HG03280 (cell line): ENCODE data around the gene CRIP3.
"Not testable (repeated sequence)": the region's sequence is repeated elsewhere in the genome, so short reads cannot be mapped to it uniquely, and the experiment has no call there.

Experiments used
- ATAC-seq: cut with Tn5 transposase; IDR thresholded peaks from one replicate; pipeline ENCODE4 v1.9.1; 2021; ENCODE audit warnings: mild to moderate bottlenecking, moderate library complexity; ENCODE audit not compliant: unreplicated experiment

CRIP3 gene, protein sequence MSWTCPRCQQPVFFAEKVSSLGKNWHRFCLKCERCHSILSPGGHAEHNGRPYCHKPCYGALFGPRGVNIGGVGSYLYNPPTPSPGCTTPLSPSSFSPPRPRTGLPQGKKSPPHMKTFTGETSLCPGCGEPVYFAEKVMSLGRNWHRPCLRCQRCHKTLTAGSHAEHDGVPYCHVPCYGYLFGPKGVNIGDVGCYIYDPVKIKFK

DNA sequence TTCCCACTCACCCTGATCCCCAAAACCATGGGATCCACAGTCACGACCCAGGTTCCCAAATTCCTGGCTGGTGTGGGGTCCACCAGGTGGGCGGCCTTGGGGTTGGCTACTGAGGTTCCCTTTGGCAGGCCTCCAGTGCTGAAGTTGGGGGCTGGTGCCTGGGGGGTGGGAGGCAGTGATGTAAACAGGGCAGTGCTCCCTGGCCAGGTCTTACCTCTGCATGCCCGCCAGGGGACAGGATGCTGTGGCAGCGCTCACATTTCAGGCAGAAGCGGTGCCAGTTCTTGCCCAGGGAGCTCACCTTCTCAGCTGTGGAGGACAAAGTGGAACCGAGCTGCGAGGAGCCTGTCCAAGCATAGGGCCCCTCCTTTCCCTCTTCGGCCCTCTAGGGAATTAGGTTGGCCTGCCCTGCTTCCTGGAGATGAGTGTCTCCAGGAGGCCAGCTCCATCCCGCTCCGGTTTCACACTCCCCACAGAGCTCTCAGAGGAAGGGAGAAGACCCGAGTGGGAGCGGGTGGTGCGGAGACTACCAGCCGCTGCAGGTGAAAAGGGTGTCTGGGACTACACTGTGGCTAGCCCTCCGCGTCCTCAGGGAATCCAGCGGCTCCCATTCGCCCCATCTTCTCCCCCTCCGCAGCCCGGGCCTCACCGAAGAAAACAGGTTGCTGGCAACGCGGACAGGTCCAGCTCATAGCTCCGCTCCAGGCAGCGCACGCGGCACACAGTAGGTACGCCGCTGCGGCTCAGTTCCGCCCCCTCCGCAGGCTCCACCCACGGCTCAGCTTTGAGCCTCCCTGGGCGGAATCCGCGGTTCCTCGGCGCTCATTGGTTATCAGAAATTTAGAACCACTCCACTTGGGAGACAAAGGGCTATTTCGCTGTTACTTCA, at the start of gene CRIP3:
Gene CRIP3 (minus strand): TSS at position 726 of the 889 bp plus-strand sequence. CDS start 34 bp downstream, at position 692.
- ATAC-seq: no peak

DNA sequence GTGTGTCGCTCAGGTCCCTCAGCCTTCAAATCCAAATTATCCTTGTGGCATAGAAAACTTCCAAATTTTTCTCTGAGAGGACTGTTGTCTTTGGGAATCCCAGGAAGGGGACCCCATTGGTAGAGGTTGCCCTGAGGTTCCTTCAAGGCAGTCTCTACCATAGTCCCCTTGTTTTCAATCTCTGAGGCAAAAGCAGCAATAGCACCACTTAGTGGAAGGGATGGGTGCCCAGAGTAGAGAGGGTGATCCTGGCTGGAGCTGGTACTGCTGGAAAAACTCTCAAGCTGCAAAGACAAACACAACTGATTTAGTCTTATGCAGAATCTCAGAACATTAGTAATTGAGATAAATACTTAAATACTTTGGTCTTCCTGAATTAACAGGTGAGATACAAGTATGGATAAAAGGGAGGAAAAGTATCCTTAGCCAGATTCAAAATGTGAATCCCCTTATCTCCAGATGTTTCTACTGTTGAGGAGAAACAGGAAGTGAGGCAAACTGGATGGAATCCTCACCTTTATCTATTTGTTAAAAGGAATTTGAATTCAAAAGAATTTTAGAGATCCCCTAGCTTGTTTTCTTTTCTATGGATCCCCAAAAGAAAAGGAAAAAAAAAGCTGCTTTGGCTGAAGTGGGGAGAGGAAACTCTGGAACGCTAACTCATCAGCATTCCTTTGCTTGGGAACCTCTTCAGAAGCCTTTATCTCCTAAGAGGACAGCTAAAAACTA, 47.4 kb upstream of the CRIP3 start:
- no peak for ATAC-seq

DNA sequence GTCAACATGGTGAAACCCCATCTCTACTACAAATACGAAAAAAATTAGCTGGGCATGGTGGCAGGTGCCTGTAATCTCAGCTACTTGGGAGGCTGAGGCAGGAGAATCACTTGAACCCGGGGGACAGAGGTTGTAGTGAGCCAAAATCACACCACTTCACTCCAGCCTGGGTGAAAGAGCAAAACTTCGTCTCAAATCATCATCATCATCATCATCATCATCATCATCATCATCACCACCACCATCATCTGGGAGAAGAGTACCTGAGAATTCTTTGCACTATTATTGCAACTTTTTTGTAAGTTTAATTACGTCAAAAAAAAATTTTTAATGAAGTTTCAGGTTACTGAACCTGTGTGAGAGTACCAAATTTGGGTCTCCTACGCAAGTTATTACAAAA, 43.3 kb upstream of the CRIP3 start:
- ATAC-seq: not testable (repeated sequence)

DNA sequence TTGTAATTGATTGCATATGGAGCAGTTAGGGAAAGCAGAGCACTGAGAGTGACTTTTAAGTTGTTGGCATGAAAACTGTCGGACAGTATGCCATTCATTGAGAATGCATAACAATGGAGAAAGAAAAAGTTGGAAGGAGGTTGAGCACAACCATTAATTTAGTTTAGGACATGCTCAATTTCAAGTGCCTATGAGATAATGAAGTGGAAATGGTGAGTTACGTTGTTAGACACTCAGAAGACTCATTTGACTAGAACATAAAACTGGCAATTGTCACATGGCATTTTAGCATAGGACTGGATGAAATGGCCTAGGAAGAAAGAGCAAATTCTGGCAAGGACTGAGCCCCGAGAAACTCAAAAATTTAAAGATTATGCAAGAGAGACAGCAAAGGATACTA, 38.8 kb upstream of the CRIP3 start:
- no peak for ATAC-seq

DNA sequence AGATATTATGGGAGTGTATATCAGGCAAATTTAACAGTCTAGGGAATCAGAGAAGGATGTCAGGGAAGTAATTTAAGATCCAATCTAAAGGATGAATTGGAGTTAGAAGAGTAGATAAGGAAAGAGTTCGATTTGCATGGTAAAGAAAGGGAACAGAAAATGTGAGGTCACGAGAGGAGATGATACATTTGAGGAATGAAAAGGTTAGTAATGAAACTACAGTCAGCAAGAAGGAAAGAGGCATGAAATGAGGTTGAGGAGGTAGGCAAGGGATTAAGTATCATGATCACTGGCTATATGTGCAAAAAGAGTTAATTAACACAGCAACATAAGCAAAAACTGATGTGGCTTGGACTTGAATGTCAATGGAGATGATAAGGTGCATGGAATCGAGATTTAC, 38.4 kb upstream of the CRIP3 start:
- ATAC-seq: no peak

DNA sequence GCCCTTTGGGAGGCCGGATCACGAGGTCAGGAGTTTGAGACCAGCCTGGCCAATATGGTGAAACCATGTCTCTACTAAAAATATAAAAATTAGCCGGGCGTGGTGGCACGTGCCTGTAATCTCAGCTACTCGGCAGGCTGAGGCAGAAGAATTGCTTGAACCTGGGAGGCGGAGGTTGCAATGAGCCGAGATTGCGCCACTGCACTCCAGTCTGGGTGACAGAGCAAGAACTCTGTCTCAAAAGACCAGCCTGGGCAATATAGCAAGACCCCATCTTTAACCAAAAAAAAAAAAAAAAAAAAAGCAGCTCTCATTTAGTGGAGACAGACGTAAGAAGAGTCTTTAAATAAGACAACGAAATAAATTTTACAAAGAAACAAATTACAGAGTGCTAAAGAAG, 37.6 kb upstream of the CRIP3 start:
- not testable (repeated sequence) for ATAC-seq

DNA sequence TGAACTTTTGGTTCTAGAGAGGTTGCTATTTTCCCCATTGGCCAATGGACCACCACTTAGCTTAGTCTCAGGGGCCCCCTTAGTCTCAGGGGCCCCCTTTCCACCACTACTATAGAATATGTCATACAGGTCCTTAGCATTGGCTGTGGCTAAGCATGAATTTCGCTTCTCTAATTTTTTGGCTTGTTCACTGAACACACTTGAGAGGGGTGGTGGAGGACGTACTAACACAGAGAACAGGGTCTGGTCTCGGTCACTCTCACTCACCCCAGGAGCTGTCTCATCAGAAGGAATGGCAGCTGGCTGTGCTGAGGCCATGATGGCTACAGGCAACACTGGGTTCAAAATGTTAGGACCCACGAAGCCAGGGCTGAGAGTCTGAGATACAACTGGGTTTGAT, 30.5 kb upstream of the CRIP3 start:
- ATAC-seq: peak; percentile 66

DNA sequence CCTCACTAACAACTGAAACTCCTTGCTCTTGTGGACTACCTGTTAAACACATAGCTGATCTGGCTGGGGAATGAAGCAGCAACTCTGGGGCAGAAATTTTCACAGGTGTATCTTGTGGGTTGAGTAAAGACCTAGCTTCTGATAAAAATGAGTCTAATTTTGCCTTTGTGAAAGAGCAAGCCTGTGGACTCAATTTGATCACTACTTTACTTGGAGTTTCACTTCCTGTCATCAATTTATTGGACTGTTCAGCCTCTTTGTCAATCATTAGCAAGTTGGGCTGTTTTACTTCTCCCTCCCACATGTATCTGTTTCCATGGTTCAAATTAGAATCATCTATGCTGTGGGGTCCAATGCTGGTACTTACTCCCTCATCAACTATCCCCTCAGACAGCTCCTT, 29.6 kb upstream of the CRIP3 start:
- no peak for ATAC-seq

DNA sequence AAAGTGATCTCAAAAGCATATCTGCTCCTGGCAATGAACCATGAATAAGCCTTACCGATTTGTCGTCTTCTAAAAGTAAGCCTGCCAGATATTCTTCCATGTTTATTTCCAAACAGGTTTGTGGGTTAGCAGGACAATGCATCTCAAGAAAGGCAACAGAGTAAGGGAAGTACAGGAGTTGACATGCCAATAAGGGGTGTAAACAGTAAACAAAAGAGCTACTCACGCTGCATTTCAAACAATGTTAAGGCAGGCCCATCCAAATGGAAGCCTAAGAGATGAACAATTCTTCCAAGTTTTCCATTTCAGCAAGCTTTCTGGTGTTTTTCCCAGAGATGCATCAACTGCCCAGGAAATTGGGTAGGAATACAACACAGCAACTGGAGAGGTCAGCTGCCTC, 27.8 kb upstream of the CRIP3 start:
- ATAC-seq: no peak

DNA sequence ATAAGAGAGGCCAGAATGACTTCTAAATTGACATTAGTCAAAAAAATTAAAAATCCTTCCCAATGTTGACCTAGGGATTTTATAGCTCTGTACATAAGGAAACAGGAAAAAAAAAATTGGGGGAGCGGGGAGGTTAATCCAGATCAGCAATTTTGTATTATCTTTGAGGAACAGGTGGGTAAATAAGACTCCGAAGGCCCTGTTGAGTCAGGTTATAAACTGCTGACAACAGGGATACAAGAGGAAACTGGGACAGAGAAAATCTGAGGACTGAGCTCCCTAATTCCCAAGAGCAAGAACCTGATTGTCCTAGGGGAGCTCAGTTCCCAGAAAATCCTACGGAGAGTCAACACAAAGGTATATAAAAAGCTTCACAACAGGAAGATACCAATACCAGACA, 26.8 kb upstream of the CRIP3 start:
- ATAC-seq: no peak

DNA sequence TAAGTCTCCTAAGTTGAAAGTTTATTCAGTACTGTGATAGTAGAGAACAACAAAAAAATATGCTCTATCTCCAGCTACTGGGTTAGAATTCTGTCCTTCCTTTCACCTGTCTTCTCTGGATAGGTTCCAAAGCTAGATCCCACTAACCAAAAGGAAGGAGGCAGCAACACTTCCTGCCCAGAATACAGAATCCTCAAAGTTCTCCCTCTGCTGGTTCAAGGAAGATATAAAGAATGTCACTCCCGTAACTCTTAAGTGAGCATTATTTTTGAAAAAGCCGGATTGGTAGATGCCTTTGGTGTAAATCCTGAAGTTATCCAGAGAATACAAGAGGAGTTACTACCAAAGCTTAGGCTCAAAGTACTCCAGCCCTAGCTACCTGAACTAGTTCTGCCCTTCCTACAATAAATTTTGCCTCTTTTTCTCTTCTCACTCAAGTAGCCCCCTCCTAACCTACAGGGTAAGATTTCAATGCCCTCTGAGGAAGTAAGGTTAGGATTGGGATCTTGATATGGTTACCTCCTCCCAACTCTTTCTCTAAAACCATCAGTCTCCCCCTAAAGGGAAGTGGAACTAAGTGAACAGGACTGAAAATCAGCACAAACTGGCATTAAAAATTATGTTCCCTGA, 26.0 kb upstream of the CRIP3 start:
- ATAC-seq: no peak

DNA sequence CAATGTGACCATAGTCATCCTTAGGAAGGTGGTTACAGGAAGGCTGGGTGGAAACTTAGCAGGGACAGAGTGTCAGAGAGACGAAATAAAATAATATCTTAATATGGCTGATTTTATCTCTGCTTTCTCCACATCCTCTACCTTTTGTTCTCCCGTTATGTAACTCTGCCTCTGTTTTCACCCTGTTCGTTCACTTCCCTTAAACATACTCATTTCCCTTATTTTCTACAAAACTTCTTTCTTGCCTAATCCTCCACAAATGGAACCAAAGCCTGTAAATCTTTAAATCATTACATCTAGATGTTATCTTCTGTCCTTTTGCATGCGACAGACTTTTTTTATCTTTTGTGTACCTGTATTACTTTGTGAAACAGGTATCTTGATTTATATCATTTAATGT, 23.3 kb upstream of the CRIP3 start:
- ATAC-seq: no peak

DNA sequence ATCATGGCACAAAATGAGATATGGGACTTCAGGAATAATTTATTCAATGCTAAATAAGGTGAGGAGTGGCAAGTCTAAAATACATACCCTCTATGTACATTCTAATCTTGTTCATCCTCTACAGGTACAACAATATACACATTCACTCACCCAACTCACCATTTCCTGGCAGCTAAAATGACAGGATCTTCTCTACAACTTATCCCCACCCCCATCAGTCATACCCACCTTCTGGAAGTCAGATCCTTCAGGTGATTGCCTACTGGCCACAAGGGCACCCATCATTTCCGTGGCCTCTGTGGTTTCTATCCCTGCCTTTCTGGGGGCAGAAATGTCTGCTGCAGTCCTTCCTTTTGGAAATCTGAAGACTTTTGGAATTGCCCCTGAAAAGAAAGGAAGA, 22.8 kb upstream of the CRIP3 start:
- ATAC-seq: no peak

DNA sequence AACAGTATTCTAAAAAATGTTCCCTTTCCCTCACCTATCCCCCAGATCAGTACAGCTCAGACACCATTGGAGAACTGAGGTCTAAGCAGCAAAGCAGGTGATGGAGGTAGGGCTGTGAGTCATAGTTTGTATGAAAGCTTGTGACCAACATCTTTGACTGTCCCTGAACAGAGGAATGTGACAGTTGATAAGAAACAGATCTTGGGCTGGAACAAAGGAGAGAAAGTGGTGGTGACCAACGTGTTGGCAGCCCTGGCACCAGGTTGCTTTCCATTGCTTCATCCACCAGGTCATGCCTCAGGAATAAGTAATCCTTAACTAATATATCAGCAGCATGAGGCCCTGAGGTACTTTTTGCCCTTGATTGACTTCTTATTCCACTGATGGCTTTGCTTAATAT, 19.9 kb upstream of the CRIP3 start:
- ATAC-seq: no peak

DNA sequence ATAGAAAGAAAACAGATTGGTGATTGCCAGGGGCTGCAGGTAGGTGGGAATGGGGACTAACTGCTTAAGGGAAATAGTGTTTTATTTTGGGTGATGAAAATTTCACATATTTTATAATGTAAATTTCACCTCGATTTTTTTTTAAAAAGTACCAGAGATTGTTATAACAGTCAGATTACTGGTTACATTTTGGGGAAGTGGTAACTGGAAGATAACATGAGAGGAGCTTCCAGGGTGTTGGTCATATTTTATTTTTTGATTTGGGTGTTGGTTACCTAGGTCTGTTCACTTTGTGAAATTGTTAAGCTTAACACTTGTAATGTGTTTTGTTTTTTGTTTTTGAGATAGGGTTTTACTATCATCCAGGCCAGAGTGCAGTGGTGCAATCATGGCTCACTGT, 17.2 kb upstream of the CRIP3 start:
- no peak for ATAC-seq

DNA sequence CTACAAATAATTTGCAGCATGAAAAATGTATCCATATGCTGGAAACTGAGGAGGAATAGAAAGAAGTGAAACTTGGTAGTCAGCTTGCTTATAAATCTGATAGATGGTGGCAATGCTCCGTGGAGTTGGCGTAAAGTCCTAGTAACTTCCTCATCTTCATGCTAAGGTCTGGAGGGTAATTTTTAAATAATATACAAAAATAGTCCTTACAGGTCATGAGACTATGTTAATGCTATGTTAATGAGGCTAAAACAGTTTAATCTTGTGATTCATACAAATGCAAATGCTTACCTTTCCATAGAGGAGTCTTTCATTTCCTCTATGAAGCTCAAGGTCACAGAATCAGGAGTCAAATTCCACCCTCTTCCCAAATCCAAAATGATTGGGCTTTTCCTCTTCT, 9.4 kb upstream of the CRIP3 start:
- ATAC-seq: no peak

DNA sequence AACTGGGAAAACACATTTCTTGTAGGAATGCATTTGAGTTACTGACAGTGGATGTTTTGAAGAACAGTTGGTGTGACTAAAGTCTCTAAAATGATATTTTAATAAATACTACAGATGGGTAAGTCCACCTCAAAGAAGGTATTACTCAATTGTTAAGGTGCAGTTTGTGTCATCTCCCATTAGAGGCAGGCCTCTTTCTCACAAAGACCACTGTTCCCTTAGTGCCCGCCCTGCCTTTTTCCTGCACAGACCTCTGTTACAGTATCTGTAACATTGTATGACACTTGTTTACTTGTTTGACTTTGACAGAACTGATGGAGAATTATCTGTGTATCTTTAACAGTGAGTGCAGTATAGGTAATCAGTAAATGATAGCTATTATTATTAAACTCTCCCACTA, 5.2 kb upstream of the CRIP3 start:
- no peak for ATAC-seq

DNA sequence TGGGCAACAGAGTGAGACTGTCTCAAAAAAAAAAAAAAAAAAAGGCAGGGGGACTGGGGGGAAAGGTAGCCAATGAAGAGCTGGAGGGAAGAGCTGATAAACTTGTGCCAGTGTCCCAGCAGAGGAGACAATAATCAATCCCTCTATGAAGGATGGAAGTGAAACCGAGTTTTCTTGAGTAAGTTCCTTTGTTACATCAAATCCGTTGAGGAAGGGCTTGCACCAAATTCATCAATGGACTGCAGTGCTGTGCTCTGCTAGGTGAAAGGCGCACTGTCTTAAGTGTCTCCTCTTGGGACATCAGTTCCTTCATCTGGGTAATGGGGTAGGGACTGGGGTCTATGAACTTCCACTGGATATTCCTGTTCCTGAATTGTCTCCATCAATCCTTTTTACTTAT, 3.0 kb upstream of the CRIP3 start:
- ATAC-seq: no peak

DNA sequence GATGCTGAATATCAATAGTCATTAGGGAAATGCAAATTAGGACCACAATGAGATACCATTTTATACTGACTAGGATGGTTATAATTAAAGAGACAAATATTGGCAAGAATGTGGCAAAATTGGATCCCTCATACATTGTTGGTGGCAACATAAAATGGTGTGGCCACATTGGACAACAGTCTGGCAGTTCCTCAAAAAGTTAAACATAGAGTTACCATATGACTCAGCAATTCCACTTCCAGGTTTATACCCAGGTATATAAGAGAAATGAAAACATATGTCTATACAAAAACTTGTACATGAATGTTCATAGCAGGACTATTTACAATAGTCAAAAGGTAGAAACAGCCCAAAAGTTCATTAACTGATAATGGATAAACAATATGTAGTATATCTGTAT, 2.0 kb upstream of the CRIP3 start:
- ATAC-seq: no peak

DNA sequence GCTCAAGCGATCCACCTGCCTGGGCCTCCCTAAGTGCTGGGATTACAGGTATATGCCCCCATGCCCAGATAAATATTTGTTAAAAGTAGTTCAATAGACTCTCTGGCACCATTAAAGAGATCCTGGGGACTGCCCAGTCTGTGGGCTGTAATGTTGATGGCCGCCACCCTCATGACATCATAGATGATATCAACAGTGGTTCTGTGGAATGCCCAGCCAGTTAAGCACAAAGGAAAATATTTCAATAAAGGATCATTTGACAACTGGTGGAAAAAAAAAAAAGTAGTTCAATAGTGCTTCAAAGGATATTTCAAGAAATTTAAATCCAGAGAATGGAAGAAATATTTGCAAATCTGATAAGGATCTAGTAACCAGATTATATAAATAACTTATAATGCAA, 1.5 kb upstream of the CRIP3 start:
- ATAC-seq: no peak

DNA sequence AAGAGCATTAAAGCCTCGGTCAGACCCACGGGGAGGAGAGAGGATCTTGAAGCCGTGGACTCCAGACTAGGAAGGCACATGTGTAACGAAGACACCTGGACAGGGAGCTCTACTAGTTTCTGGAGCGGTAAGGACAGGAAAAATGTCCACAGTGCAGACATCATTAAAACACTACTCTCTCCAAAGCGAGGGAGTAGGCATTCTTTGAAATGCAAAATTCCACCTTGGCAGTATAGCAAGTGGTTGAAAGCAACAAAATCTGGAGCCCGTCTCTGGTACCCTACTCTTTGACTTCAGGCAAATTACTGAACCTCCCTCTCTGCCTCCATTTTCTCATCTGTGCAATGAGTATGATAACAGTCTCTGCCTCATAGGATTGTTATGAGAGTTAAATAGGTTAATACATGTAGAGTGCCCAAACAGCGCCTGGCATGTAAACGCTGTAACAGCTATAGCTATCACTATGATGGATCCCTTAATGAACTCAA, 408 bp upstream of the CRIP3 start:
- ATAC-seq: no peak
